Sciatic nerve (tissue), 2 donors: ENCODE results near the gene ABLIM2. TPM values are rescaled to one million over a fixed set of nuclear protein-coding genes. Genes with fewer than 3 reads are reported as not detected.
A peak's percentile ranks its signal among the peaks of the same experiment; 100 is the strongest.

Experiments used
- ATAC-seq: fragments of 200-7000 bp; cut with Tn5 transposase; one replicate; pipeline ENCODE4 v1.9.1; 2020; ENCODE audit warnings: mild to moderate bottlenecking, moderate library complexity
- DNase-seq: peaks from one replicate; pipeline ENCODE4 v3.0.0-alpha.2; 2020; ENCODE audit warnings: low spot score
- intact Hi-C: fragments of 100-400 bp; cut with DNase I; formaldehyde crosslinking; loops from one replicate; pipeline ENCODE4 v1.14.2; 2022
- total RNA-seq: library from RNA; stranded (reverse); fragmentation: NEBNext Ultra II Directional; extraction: Animal tissue kit (Norgen Biotek cat#: 25700); gene quantifications from one replicate; pipeline ENCODE4 v1.2.1, GENCODE V29; 2021
- donor health status: DM: no; HTN: no; CAD: no.
- donor health status: DM: no; HTN: no; CAD: no.

The ABLIM2 gene
- total RNA-seq, 1 donor from 2014 or later = 44.4 TPM

DNA sequence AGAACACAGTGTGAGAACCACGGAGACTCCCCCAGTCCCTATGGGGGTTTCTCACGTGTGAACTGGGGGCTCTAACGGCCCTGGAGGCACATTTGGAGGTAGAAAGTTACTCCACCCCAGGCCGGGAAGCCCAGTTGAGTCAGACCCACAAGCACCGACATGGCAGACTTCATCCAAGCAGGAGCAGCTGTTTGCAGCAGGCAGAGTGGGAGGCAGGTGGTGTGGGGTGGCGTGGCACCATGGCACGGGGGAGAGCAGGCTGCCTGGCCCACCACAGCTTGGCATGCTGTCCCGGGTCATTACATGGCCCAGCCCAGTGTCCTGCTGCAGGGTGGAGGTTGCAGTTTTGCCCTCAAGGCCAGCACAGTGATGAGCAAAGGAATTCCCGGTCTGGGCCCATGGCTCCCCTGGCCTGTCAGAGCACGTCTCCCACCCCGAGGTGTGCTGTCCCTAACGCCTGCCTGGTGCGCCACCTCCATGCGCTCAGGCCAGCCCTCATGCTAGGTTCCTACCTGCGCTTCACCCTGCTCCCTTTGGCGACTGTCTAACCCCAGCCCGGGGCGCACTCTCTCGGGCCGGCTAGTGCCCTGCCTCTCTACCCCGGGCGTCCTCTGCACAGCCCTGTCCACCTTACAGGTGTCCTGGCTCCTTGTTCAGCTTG is 128.4 kb downstream of the ABLIM2 start:
- no peak for DNase-seq
- intact Hi-C loops = no loop called here
- peak; percentile 5 for ATAC-seq

DNA sequence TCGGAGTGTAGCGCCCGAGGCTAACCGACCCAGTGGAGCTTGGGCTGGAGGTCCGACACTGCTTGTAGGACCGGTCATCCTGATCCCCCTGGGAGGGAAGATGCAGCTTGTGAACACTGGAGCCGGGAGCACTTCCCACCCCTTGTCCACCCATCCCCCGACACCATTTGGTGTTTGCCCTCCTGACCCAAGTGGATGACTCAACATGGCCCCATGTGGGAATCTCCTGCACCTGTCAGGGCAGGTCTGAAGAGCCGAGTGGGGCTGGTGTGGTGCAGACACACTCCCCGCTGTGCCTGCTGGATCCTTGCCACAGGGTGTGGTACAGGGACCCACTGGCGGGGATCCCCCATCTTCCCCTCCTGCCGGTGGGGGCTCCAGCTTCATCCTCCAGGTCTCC is 128.9 kb downstream of the ABLIM2 start:
- ATAC-seq (peak; percentile 5), DNase-seq (no peak)
- intact Hi-C loops = no loop called here

- DNase-seq (no peak), ATAC-seq (no peak)
- intact Hi-C loops = no loop called here
These were observed 129.6 kb downstream of the ABLIM2 start for GRCh38 chr4:8028884-8029568.

DNA sequence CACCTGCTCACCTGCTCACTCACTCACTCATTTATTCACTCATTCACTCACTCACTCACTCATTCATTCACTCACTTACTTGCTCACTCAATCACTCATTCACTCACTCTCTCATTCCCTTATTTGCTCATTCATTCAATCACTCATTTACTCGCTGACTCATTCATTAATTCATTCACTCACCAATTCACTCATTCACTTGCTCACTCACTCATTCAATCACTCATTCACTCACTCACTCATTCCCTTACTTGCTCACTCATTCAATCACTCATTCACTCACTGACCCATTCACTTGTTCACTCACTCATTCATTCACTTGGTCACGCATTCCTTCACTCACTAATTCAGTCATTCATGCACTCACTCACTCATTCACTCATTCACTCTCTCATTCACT is 130.2 kb downstream of the ABLIM2 start:
- intact Hi-C loops = no loop called here
- DNase-seq = no peak
- ATAC-seq = no peak

DNA sequence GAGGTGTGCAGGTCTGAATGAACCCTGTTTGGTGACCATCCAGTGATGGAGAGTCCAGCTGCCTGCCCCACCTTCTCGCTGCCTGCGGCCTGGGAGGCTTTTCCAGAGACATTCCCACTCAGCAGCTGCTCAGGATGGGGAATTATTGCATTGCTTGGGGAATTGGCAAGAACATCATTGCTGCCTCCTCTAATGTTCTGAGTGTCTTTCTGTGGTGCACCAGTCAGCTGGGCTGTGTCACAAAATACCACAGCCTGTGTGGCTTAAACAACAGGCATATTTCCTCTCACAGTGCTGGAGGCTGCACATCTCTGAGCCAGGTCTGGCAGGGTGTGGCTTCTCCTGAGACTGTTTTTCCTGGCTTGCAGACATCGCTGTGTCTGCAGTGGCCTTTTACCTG is 132.2 kb downstream of the ABLIM2 start:
- DNase-seq = no peak
- intact Hi-C loops = no loop called here
- ATAC-seq = no peak

- no peak for ATAC-seq
These were observed 132.9 kb downstream of the ABLIM2 start for GRCh38 chr4:8025668-8026067.

DNA sequence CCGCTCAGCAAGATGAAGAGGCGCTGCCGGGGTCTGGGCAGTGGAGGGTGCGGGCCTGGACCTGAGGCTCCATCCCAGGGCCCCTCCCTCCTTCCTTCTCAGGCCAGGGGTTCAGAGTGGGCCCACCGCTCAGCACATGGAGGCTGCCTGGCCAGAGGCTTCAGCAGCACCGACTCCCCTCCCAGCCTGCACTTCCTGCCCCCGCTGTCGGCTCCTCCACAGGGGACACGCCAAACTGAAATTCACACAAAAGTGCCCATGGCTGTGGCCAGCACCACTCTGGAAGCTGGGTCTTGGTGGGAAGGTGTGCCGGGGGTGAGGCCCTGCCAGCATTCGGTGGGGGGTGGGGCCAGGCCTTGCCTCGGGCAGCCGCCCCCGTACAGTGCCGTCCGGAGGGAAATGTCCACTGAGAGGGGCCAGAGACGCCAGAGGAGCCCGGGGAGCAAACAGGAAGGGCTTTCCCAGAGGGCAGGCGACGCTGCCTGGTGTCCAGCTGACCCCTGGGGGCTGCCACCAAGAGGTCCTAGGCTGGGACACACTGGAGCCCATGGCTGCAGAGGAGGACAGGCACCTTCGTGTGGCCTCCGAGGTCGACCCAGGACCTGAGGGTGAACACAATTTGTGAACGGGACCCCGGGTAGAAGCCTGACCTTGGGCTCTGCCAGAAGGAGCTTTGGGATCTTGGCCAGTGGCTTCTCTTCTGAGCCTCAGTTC is 134.4 kb downstream of the ABLIM2 start:
- DNase-seq (no peak), ATAC-seq (no peak)
- intact Hi-C loops = no loop called here

More at GRCh38 chr4:8025668-8026067, 132.9 kb downstream of the ABLIM2 start:
- intact Hi-C loops = no loop called here
- no peak for DNase-seq

GRCh38 chr4:8023696-8024033 is 134.9 kb downstream of the ABLIM2 start:
- no peak for ATAC-seq
- no peak for DNase-seq
- intact Hi-C loops = no loop called here

DNA sequence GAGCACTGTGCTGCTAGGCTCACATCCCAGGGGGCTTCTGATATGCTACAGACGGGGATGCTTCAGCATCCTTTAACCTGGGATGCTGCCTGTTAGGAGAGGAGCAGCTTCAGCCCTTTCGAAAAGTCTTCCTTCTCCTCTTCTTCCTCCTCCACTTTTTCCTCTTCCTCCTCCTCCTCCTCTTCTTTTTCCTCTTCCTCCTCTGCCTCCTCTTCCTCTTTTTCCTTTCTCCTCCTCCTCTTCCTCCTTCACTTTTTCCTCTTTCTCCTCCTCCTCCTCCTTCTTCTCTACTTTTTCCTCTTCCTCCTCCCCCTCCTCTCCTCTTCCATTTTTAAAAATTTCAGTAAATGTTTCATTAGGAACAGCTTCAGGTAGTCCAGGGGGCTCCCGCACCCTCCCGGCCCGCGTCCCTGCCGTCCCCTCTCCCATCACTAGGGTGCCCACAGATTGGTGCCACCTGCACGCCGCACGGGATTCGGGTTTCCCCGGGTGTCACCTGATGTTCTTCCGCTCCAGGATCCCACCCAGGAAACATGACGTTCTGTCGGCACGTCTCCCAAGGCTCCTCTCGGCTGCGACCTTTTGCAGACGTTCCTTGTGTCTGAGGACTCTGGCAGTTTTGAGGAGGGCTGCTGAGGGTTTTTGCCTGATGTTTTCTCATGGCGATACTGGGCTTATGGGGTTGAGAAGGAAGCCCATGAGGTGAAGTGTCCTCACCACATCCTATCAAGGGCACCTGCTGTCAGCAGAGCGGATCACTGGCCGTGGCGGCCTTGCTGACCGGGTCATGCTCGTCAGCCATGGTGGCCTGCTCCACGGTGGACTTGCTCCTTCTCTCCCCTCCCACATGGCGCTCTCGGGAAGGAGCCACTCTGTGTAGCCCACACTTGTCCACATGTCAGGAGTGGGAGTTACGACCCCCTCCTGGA is 135.6 kb downstream of the ABLIM2 start:
- intact Hi-C loops = no loop called here
- DNase-seq = no peak
- no peak for ATAC-seq

GRCh38 chr4:8021796-8022195 is 136.8 kb downstream of the ABLIM2 start:
- DNase-seq = no peak
- no peak for ATAC-seq

DNA sequence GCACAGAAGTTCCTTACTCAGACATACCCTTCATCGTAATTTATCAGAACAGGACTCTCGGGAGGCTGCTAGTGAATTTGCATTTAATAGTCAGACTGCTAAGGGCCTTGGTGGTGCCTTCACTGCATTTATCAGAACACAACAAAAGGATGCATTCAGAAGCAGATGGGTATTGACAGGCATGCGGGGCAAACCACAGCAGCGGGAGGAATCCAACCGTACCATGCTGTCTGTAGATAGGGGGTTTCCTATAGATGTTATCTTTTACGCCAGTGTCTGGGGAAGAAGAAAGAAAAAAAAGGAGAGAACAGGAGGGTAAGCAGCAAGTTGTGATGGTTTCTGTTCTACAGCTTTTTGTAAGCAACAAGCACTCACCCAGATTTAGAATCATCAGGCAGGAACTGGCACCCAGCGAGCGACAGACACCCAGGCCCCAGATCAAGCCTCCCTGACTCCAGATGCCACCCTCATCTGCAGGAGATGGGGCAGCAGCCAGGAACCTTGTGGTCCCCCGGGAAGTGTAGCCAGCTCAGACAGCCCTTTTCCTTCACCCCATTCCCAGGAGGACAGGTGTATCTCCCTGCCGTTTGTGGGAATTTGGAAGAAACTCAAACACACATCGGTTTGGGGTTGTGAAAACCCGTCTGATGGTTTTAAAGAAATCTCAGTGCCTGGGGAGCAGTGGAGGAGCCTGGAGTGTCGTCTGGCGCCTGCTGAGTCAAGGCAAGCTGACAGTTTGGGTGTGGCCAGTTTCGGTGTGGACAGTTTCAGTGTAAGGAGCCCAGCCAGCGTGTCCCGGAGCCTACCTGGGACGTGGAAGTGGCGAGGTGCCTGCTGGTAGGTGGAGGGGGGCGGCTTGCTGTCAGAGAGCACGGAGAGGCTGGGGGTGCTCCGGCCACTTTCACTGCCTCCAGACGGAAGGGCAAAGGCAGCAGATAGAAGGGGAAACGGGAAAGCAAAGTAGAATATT is 138.9 kb downstream of the ABLIM2 start:
- ATAC-seq (no peak), DNase-seq (no peak)
- intact Hi-C loops = loop anchor here (1.0 kb wide), 1 partner anchor 22 kb away; no protein-coding TSS in a partner anchor

More at GRCh38 chr4:8021796-8022195, 136.8 kb downstream of the ABLIM2 start:
- intact Hi-C loops = no loop called here

DNA sequence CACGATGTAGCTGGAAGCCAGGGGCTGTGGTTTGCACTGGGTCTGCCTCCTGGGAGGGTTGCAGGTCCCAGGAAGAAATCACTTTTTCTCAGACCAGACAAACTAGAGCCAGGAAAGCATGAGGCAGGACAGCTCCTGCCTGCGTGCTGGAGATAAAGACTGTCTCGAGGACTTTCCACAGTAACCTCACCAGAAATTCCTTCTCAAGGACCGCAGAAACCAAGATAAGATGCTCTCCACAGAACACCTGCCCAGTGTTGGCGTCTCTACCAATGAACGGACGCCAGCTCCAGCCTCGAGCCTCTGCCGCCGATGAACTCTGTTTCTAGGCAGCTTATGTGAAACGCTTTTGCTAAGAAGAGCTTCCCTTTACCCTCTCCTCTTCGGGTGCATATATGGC is 142.1 kb downstream of the ABLIM2 start:
- intact Hi-C loops = no loop called here

GRCh38 chr4:8015512-8015911 is 143.1 kb downstream of the ABLIM2 start:
- ATAC-seq (peak; percentile 63), DNase-seq (no peak)
- intact Hi-C loops = no loop called here

More for the DNA sequence above, 142.1 kb downstream of the ABLIM2 start:
- DNase-seq (no peak), ATAC-seq (no peak)

- intact Hi-C loops = no loop called here
- DNase-seq = no peak
- no peak for ATAC-seq
These were observed 144.5 kb downstream of the ABLIM2 start for GRCh38 chr4:8013976-8014726.

- DNase-seq (no peak), ATAC-seq (no peak)
- intact Hi-C loops = no loop called here
These were observed 146.1 kb downstream of the ABLIM2 start for GRCh38 chr4:8012517-8012916.

DNA sequence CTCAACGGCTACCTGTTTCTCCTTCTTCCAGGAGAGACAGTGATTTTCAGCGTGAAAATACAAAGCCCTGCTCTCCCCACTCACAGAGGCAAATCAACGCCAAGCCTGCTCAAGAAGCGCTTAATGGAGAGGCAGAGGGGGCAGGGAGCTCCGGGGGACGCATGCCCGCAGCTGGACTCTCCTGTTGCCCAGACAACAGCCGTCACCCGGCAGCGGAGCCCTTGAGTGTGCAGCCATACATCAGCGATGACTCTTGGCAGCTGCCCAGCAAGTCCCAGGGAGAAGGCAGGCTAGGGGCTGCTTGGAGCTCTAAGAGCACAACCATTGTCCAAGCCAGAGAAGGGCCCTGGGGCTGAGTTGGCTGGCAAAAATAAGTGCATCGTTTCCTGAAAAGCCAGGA is 148.0 kb downstream of the ABLIM2 start:
- DNase-seq = no peak
- ATAC-seq = no peak
- intact Hi-C loops = no loop called here

DNA sequence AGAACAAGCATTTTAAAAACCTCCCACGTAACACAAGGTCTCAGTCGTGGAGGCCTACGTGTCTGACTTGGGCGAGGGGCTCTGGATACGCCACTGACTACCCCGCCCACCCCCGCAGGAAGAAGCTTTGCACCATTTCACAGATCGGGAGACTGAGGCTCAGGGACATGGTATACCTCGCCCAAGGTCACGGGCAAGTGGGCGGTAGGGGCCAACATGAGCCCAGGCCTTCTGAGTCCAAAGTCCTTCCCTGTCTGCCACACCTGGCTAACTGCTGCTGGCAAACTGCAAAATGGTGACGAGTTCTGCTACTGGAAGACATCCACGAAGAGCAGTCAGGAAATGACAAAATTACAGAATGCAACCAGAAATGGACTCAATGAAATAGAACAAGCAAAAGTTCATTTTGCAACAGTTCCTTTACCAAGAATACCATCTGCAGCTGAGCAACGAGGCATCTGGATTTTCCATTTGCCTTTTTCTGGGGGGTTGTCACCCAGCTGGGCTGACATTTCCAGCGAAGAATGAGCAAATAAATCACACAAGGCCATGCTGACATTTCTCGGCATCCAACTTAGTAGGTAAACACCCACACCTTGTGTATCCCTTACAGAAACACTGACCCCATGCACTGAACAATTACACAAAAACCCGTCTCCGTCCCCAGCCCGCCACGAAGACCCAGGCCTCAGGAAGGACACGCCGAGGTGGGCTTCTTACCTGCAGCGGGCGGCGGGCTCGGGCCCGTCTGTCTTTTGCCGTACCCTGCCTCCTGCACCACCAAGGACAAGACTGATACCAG is 148.7 kb downstream of the ABLIM2 start:
- intact Hi-C loops = no loop called here
- ATAC-seq (no peak), DNase-seq (no peak)
